Gastrocnemius medialis (tissue), 4 donors: ENCODE data around the gene SIRT6. TPM values are rescaled to one million over a fixed set of nuclear protein-coding genes. Genes with fewer than 3 reads are reported as not detected.
"Not testable (repeated sequence)": the region's sequence is repeated elsewhere in the genome, so short reads cannot be mapped to it uniquely, and the experiment has no call there.

Source experiments
- ATAC-seq, 2 donors: fragments of 150-250 bp; one replicate each; pipeline ENCODE4 v1.9.1; 2016
- DNase-seq, 2 donors: peaks; one replicate each; pipeline ENCODE4 v3.0.0-alpha.2; 2019
- H3K27ac ChIP-seq, 4 donors: fragments of 200-600 bp; sonication (generic); 1 replicate in 1 of 4; 2 replicates in 3 of 4; pipeline ENCODE4 v1.5.1; 2016 to 2018; ENCODE audit warnings: mild to moderate bottlenecking in 2 of 4, moderate library complexity in 1 of 4
- H3K27me3 ChIP-seq, 3 donors: fragments of 200-600 bp; sonication (generic) in 2 of 3; 1 replicate in 1 of 3; 2 replicates in 2 of 3; pipeline versions ENCODE4 v1.5.1 to v1.6.0; 2016 to 2019; ENCODE audit warnings: mild to moderate bottlenecking in 1 of 3, moderate library complexity in 1 of 3
- H3K36me3 ChIP-seq, 2 donors: fragments of 200-600 bp; sonication (generic) in 1 of 2; one replicate each; pipeline ENCODE4 v1.5.1; 2017 to 2018
- H3K4me1 ChIP-seq, 2 donors: fragments of 200-600 bp; sonication (generic) in 1 of 2; one replicate each; pipeline ENCODE4 v1.5.1; 2016 to 2017; ENCODE audit warnings: mild to moderate bottlenecking in 2 of 2
- H3K4me3 ChIP-seq, 4 donors: fragments of 200-600 bp; sonication (generic) in 3 of 4; 1 replicate in 1 of 4; 2 replicates in 3 of 4; pipeline ENCODE4 v1.5.1; 2016 to 2019; ENCODE audit warnings: mild to moderate bottlenecking in 2 of 4
- H3K9me3 ChIP-seq, 3 donors: fragments of 200-600 bp; sonication (generic) in 2 of 3; 1 replicate in 1 of 3; 2 replicates in 2 of 3; pipeline ENCODE4 v1.5.1; 2016 to 2019
- CTCF ChIP-seq, 5 experiments: fragments of 450-650 bp in 3 of 5; fragments of 200-600 bp in 2 of 5; sonication (generic) in 2 of 5; IDR thresholded peaks in 4 of 5; conservative IDR thresholded peaks in 1 of 5; 1 replicate in 4 of 5; 2 replicates in 1 of 5; pipeline ENCODE4 v1.5.1; 2016 to 2019; ENCODE audit warnings: antibody characterized with exemption in 5 of 5, mild to moderate bottlenecking in 3 of 5, moderate library complexity in 3 of 5
- POLR2A ChIP-seq, 2 donors: fragments of 450-650 bp; IDR thresholded peaks; one replicate each; pipeline ENCODE4 v1.6.1; 2017; ENCODE audit warnings: antibody characterized with exemption in 2 of 2, mild to moderate bottlenecking in 2 of 2, moderate library complexity in 2 of 2
- in situ Hi-C, 4 donors: fragments of 200-750 bp; cut with MboI; loops; one replicate each; pipeline versions ENCODE4 v1.15.0 to v1.8.0; 2017; ENCODE audit warnings: low sequenced_read_pairs in 4 of 4
- intact Hi-C: fragments of 100-400 bp; cut with DNase I; formaldehyde crosslinking; loops from one replicate; pipeline ENCODE4 v1.15.1; 2023; ENCODE audit warnings: low total_unique reads
- total RNA-seq, 4 donors: library from RNA; depleted of rRNA; stranded (reverse); fragments of >200 nt; gene quantifications; one replicate each; pipeline versions ENCODE4 v1.1.0 to v1.2.3, GENCODE V29; 2016

SIRT6 gene
- total RNA-seq, 4 donors from 2014 or later = 11.7 to 25.7 (median 13.7) TPM

DNA sequence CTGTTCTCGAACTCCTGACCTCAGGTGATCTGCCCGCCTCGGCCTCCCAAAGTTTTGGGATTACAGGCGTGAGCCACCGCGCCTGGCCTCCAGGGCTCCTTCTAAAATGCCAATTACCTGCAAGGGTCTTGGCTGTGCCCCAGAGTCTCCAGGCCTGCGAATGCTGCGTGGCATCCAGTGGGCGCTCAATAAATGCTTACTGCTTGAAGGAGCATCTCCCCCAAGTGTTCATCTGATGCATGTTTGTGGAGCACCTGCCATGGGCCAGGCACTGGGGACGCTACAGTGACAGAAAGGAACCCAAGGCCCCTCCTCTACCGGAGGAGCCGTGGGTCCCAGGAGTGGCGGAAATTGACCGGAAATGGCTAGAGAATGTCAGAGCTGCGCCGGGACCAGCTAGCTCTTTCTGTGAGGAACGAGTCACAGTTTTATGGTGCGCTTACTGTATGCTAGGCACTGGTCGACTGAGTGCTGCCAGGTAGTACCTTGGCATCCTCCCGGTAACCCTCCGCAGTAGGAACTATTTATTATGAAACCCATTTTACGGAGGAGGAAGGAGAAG is 14.3 kb upstream of the SIRT6 start:
- TF ChIP-seq CTCF (IDR thresholded peaks at IDR 0.05 in 4 of 5, conservative IDR thresholded peaks at IDR 0.05 in 1 of 5) (no peak), POLR2A (IDR thresholded peaks at IDR 0.05) (no peak)
- intact Hi-C loops (no loop called here), in situ Hi-C loops (no loop called here)
- Histone ChIP-seq H3K4me3 (no peak overlapping the region), H3K9me3 (no peaks in the 10 kb centered on the region), H3K36me3 (no peaks in the 10 kb centered on the region), H3K4me1 (no peaks in the 10 kb centered on the region), H3K27me3 (peaks cover 54 to 60% (median 57%) of the 10 kb centered on the region in 3 donors), H3K27ac (no peak overlapping the region)
- DNase-seq (no peak), ATAC-seq (no peak)

- Histone ChIP-seq H3K4me1 (no peaks in the 10 kb centered on the region), H3K36me3 (no peaks in the 10 kb centered on the region), H3K9me3 (no peaks in the 10 kb centered on the region), H3K4me3 (no peak overlapping the region), H3K27ac (no peak overlapping the region), H3K27me3 (peaks cover 54 to 59% (median 57%) of the 10 kb centered on the region in 3 donors)
- TF ChIP-seq POLR2A (IDR thresholded peaks at IDR 0.05) (no peak), CTCF (IDR thresholded peaks at IDR 0.05 in 4 of 5, conservative IDR thresholded peaks at IDR 0.05 in 1 of 5) (no peak)
- intact Hi-C loops = no loop called here
- in situ Hi-C loops = no loop called here
- DNase-seq (no peak), ATAC-seq (no peak)
These were observed 13.6 kb upstream of the SIRT6 start for GRCh38 chr19:4196009-4196408.

DNA sequence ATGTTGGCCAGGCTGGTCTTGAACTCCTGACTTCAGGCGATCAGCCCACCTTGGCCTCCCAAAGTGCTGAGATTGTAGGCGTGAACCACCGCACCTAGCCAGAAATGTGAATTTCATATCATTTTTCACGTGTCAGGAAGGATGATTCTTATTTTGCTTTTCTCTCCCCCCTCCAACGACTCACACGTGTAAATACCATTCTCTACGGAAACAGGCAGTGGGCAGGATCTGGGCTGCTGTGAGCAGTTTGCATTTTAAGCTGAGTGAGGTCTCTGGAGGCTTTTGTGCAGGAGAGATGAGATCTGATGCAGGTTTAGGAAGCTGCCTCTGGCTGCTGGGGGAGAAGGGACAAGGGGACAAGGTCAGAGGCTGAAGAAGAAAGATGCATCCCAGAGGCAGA is 12.0 kb upstream of the SIRT6 start:
- DNase-seq = no peak
- no peak for ATAC-seq
- TF ChIP-seq POLR2A (IDR thresholded peaks at IDR 0.05) (no peak), CTCF (IDR thresholded peaks at IDR 0.05 in 4 of 5, conservative IDR thresholded peaks at IDR 0.05 in 1 of 5) (no peak)
- Histone ChIP-seq H3K9me3 (no peaks in the 10 kb centered on the region), H3K4me1 (no peaks in the 10 kb centered on the region), H3K27me3 (peaks cover 42 to 51% (median 51%) of the 10 kb centered on the region in 3 donors), H3K36me3 (no peaks in the 10 kb centered on the region), H3K27ac (no peak overlapping the region), H3K4me3 (no peak overlapping the region)
- in situ Hi-C loops (no loop called here), intact Hi-C loops (no loop called here)

GRCh38 chr19:4192537-4192936 is 10.2 kb upstream of the SIRT6 start:
- H3K4me3 ChIP-seq, DNase-seq, in situ Hi-C loops, intact Hi-C loops, H3K36me3 ChIP-seq, ATAC-seq, H3K9me3 ChIP-seq, H3K4me1 ChIP-seq, H3K27ac ChIP-seq: not testable (repeated sequence)
- peaks cover 25 to 36% (median 33%) of the 10 kb centered on the region in 3 donors for H3K27me3 ChIP-seq

DNA sequence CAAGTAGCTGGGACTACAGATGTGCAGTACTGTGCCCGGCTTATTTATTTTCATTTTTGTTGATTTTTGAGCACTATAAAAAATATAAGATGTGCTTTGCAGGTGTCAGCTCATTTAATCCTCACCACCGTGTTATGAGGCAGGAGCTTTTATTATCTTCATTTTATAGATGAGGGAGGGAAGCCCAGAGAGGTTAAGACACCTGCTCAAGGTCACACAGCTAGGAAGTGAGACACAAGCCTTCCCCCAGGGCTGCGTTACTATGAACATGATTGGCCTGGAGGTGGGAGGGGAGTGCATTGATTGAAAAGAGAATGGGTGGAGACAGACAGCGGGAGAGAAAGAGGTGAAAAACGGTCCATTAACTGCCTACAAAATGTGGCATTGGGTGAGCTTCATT is 7.3 kb upstream of the SIRT6 start:
- intact Hi-C loops = no loop called here
- ATAC-seq (no peak), DNase-seq (no peak)
- H3K36me3 ChIP-seq = no peaks in the 10 kb centered on the region
- in situ Hi-C loops = no loop called here
- peaks cover 0 to 3% of the 10 kb centered on the region in 2 donors for H3K4me1 ChIP-seq
- no peak overlapping the region for H3K27ac ChIP-seq
- H3K9me3 ChIP-seq = no peaks in the 10 kb centered on the region
- no peak for TF ChIP-seq POLR2A (IDR thresholded peaks at IDR 0.05)
- no peak for TF ChIP-seq CTCF (IDR thresholded peaks at IDR 0.05 in 4 of 5, conservative IDR thresholded peaks at IDR 0.05 in 1 of 5)
- H3K27me3 ChIP-seq = peaks cover 0 to 8% (median 7%) of the 10 kb centered on the region in 3 donors
- no peak overlapping the region for H3K4me3 ChIP-seq
